SK-N-SH (cell line): ENCODE measurements around the gene ZNF775. TPM values are rescaled to one million over a fixed set of nuclear protein-coding genes. Genes with fewer than 3 reads are reported as not detected.

Experiments used
- CTCF ChIA-PET: fragments of 300-600, 350-600 bp; formaldehyde crosslinking; extraction: SDS; loops from one replicate; lab custom pipeline; 2021; lab: Yijun Ruan, JAX
- POLR2A ChIA-PET: fragments of 350-600 bp; sonication (Branson Sonifier 250); formaldehyde crosslinking; extraction: SDS; loops from one replicate; lab custom pipeline; 2020; ENCODE audit warnings: antibody characterized with exemption, inconsistent platforms; lab: Yijun Ruan, JAX
- DNase-seq: peaks from one replicate; pipeline ENCODE4 v3.0.0; 2012
- H2AFZ ChIP-seq: fragments of 200-600 bp; sonication (generic); 2 replicates; pipeline ENCODE4 v1.8.1; 2016; ENCODE audit warnings: antibody characterized with exemption, mild to moderate bottlenecking, low read depth
- H3F3A ChIP-seq: fragments of 200-600 bp; sonication (generic); replicated peaks from 2 replicates; pipeline ENCODE3; 2016; ENCODE audit warnings: antibody characterized with exemption, mild to moderate bottlenecking; ENCODE audit not compliant: insufficient read depth
- H3K27ac ChIP-seq, 2 experiments: fragments of 200-500 bp in 1 of 2; fragments of 200-600 bp in 1 of 2; sonication (Bioruptor generic) in 1 of 2; sonication (generic), shearing (Covaris generic) in 1 of 2; 2 replicates each; pipeline versions ENCODE4 v1.5.1 to v1.6.1; 2014 to 2016; ENCODE audit warnings: low read depth in 2 of 2, inconsistent platforms in 1 of 2, low read length in 1 of 2, mild to moderate bottlenecking in 1 of 2, mixed read lengths in 1 of 2
- H3K27me3 ChIP-seq: fragments of 200-600 bp; sonication (generic), shearing (Covaris generic); 2 replicates; pipeline ENCODE4 v1.6.1; 2016; ENCODE audit warnings: mixed run types; ENCODE audit not compliant: insufficient read depth
- H3K36me3 ChIP-seq, 2 experiments: fragments of 200-500 bp in 1 of 2; fragments of 200-600 bp in 1 of 2; sonication (Bioruptor generic) in 1 of 2; sonication (generic) in 1 of 2; replicated peaks in 1 of 2; 2 replicates each; pipeline versions ENCODE3 to v1.5.1; 2014 to 2016; ENCODE audit warnings: low read length in 1 of 2, mild to moderate bottlenecking in 1 of 2; ENCODE audit not compliant: insufficient read depth in 2 of 2, control insufficient read depth in 1 of 2
- H3K4me1 ChIP-seq, 2 experiments: fragments of 200-500 bp in 1 of 2; fragments of 200-600 bp in 1 of 2; sonication (Bioruptor generic) in 1 of 2; sonication (generic), shearing (Covaris generic) in 1 of 2; 2 replicates each; pipeline versions ENCODE4 v1.5.1 to v1.6.1; 2014 to 2016; ENCODE audit warnings: low read depth in 1 of 2, low read length in 1 of 2, mixed run types in 1 of 2; ENCODE audit not compliant: insufficient read depth in 2 of 2, control insufficient read depth in 1 of 2
- H3K4me2 ChIP-seq: fragments of 200-600 bp; sonication (generic), shearing (Covaris generic); 2 replicates; pipeline ENCODE4 v1.6.1; 2017; ENCODE audit warnings: mixed run types
- H3K4me3 ChIP-seq, 2 experiments: fragments of 200-500 bp in 1 of 2; fragments of 200-600 bp in 1 of 2; sonication (Bioruptor generic) in 1 of 2; sonication (generic), shearing (Covaris generic) in 1 of 2; 2 replicates each; pipeline versions ENCODE4 v1.5.1 to v1.8.1; 2014 to 2016; ENCODE audit warnings: low read depth in 2 of 2, inconsistent platforms in 1 of 2, low read length in 1 of 2, mild to moderate bottlenecking in 1 of 2, mixed read lengths in 1 of 2, moderate library complexity in 1 of 2
- H3K79me2 ChIP-seq: fragments of 200-600 bp; sonication (generic); 2 replicates; pipeline ENCODE4 v1.8.1; 2017; ENCODE audit warnings: mild to moderate bottlenecking; ENCODE audit not compliant: insufficient read depth
- H3K9ac ChIP-seq: fragments of 200-600 bp; sonication (generic); 2 replicates; pipeline ENCODE4 v1.6.1; 2017; ENCODE audit warnings: mixed run types
- H3K9me2 ChIP-seq: fragments of 200-600 bp; sonication (generic); 2 replicates; pipeline ENCODE4 v1.6.1; 2017; ENCODE audit warnings: mixed run types
- H3K9me3 ChIP-seq: fragments of 200-600 bp; sonication (generic); 2 replicates; pipeline ENCODE4 v1.6.1; 2017; ENCODE audit warnings: mixed run types, mild to moderate bottlenecking, moderate library complexity
- H4K20me1 ChIP-seq: fragments of 200-600 bp; sonication (generic); 2 replicates; pipeline ENCODE4 v1.6.1; 2017; ENCODE audit warnings: mild to moderate bottlenecking, mixed run types; ENCODE audit not compliant: insufficient read depth
- CTCF ChIP-seq: fragments of 200-600 bp; sonication (generic); IDR thresholded peaks from 2 replicates; pipeline ENCODE4 v1.6.1; 2017; ENCODE audit warnings: antibody characterized with exemption, mild to moderate bottlenecking, moderate library complexity
- FOSL2 ChIP-seq: IDR thresholded peaks from 2 replicates; pipeline ENCODE4 v1.4.0; 2012; ENCODE audit warnings: low read depth, mild to moderate bottlenecking, moderate library complexity, borderline replicate concordance
- FOXM1 ChIP-seq: IDR thresholded peaks from 2 replicates; pipeline ENCODE4 v1.4.0; 2012; ENCODE audit warnings: low read depth, mild to moderate bottlenecking
- JUND ChIP-seq: IDR thresholded peaks from 2 replicates; pipeline ENCODE4 v1.4.0; 2012
- MAX ChIP-seq: IDR thresholded peaks from 2 replicates; pipeline ENCODE4 v1.4.0; 2012; ENCODE audit warnings: low read depth
- MEF2A ChIP-seq: IDR thresholded peaks from 2 replicates; pipeline ENCODE4 v1.4.0; 2012; ENCODE audit warnings: low read depth, borderline replicate concordance
- MXI1 ChIP-seq: IDR thresholded peaks from 2 replicates; pipeline ENCODE4 v1.6.1; 2012; ENCODE audit warnings: mild to moderate bottlenecking, low read depth, low read length, improper control_type of control experiment
- NFIC ChIP-seq: IDR thresholded peaks from 2 replicates; pipeline ENCODE4 v1.4.0; 2012; ENCODE audit warnings: borderline replicate concordance
- NRF1 ChIP-seq: IDR thresholded peaks from 2 replicates; pipeline ENCODE4 v1.6.1; 2012; ENCODE audit warnings: low read depth, mild to moderate bottlenecking, low read length
- POLR2AphosphoS5 ChIP-seq: IDR thresholded peaks from 2 replicates; pipeline ENCODE4 v1.6.1; 2012; ENCODE audit warnings: low read depth, low read length
- RAD21 ChIP-seq: IDR thresholded peaks from 2 replicates; pipeline ENCODE4 v1.6.1; 2012; ENCODE audit warnings: mild to moderate bottlenecking, low read length
- RCOR1 ChIP-seq: fragments of 150-350 bp; IDR thresholded peaks from 2 replicates; pipeline ENCODE4 v1.6.1; 2017; ENCODE audit warnings: antibody characterized with exemption, low read length
- RXRA ChIP-seq: IDR thresholded peaks from 2 replicates; pipeline ENCODE4 v1.4.0; 2012; ENCODE audit warnings: low read depth, mild to moderate bottlenecking, borderline replicate concordance
- SMC3 ChIP-seq: IDR thresholded peaks from 2 replicates; pipeline ENCODE4 v1.6.1; 2012; ENCODE audit warnings: low read depth, low read length, improper control_type of control experiment
- TAF1 ChIP-seq: IDR thresholded peaks from 2 replicates; pipeline ENCODE4 v1.6.1; 2012; ENCODE audit warnings: low read depth, mild to moderate bottlenecking, low read length, moderate library complexity, borderline replicate concordance
- YY1 ChIP-seq: IDR thresholded peaks from 2 replicates; pipeline ENCODE4 v1.4.0; 2012; ENCODE audit warnings: low read depth, mild to moderate bottlenecking
- ZBTB33 ChIP-seq: IDR thresholded peaks from 2 replicates; pipeline ENCODE4 v1.4.0; 2012; ENCODE audit warnings: low read depth, borderline replicate concordance
- WGBS: methylation state at CpG from one replicate; pipeline ENCODE4 v1.1.6; 2017; ENCODE audit warnings: low lambda C conversion rate; 5-methylcytosine and 5-hydroxymethylcytosine counted together
- polyA plus RNA-seq, 3 experiments: library from polyadenylated mRNA; depleted of rRNA; stranded (reverse); fragments of >200 nt; gene quantifications; 2 replicates each; pipeline ENCODE4 v1.2.3, GENCODE V29; 2012
- TF ChIP-seq, protein P1 (sequence below): fragments of 150-350 bp; IDR thresholded peaks from 2 replicates; pipeline ENCODE4 v1.6.1; 2016; ENCODE audit warnings: mild to moderate bottlenecking, low read depth, low read length
- TF ChIP-seq, protein P2 (sequence below): fragments of 150-350 bp; IDR thresholded peaks from 2 replicates; pipeline ENCODE4 v1.6.1; 2017; ENCODE audit warnings: antibody characterized with exemption, low read length, low read depth, borderline replicate concordance

Gene ZNF775
- polyA plus RNA-seq, 1 of the 3 experiments (the other 2 are of a cell fraction) = 5.0 TPM

- Histone ChIP-seq H4K20me1 (no peaks in the 10 kb centered on the region), H3K36me3 (peaks cover 0 to 6% of the 10 kb centered on the region in 2 experiments), H3K4me1 (peaks cover 0 to 13% of the 10 kb centered on the region in 2 experiments; a peak in 2 of 4 replicates), H2AFZ (no peak overlapping the region), H3F3A (no peaks in the 10 kb centered on the region), H3K79me2 (no peaks in the 10 kb centered on the region), H3K27me3 (no peaks in the 10 kb centered on the region)
- TF ChIP-seq, protein P1, sequence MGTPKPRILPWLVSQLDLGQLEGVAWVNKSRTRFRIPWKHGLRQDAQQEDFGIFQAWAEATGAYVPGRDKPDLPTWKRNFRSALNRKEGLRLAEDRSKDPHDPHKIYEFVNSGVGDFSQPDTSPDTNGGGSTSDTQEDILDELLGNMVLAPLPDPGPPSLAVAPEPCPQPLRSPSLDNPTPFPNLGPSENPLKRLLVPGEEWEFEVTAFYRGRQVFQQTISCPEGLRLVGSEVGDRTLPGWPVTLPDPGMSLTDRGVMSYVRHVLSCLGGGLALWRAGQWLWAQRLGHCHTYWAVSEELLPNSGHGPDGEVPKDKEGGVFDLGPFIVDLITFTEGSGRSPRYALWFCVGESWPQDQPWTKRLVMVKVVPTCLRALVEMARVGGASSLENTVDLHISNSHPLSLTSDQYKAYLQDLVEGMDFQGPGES = no peak
- TF ChIP-seq, protein P2, sequence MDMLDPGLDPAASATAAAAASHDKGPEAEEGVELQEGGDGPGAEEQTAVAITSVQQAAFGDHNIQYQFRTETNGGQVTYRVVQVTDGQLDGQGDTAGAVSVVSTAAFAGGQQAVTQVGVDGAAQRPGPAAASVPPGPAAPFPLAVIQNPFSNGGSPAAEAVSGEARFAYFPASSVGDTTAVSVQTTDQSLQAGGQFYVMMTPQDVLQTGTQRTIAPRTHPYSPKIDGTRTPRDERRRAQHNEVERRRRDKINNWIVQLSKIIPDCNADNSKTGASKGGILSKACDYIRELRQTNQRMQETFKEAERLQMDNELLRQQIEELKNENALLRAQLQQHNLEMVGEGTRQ = no peak
- TF ChIP-seq FOXM1 (no peak), JUND (no peak), NFIC (no peak), MAX (no peak), RXRA (no peak), RAD21 (no peak), SMC3 (no peak), FOSL2 (no peak), YY1 (no peak), NRF1 (no peak), CTCF (no peak), ZBTB33 (no peak), MXI1 (no peak), RCOR1 (no peak), TAF1 (no peak), POLR2AphosphoS5 (no peak), MEF2A (no peak)
- TF ChIP-seq, all 33 proteins: peak for 0
- CTCF ChIA-PET = interaction anchor here (1.1 to 2.8 kb wide), 4 partner anchors 10 to 86 kb away, joined by 3 to 19 read pairs (median 4); partner anchors contain the start of genes ACTR3C and LRRC61
- POLR2A ChIA-PET = interaction anchor here (0.9 to 1.5 kb wide), 2 partner anchors 18 to 86 kb away, joined by 3 read pairs; partner anchors contain the start of genes ACTR3C and LRRC61
- DNase-seq = no peak
- Histone ChIP-seq H3K27ac (no peak overlapping the region), H3K4me2 (no peak overlapping the region), H3K9me2 (no peaks in the 10 kb centered on the region), H3K9me3 (no peaks in the 10 kb centered on the region), H3K4me3 (no peak overlapping the region), H3K9ac (no peak overlapping the region)
- WGBS = 76% methylated on average over 8 of the region's 10 CpGs
Observed at GRCh38 chr7:150409300-150410030, 30.3 kb downstream of the ZNF775 start.
